Measurements from ENCODE around the gene FKBP2.

The FKBP2 gene

GRCh38 chr11:64259533-64260067, 18.7 kb downstream of the FKBP2 start:
- TF ChIP-seq CTCF (IDR thresholded peaks at IDR 0.05; ENCODE audit: control insufficient read depth, extremely low read depth, insufficient read depth) = no peak
- no peak for DNase-seq (ENCODE audit: low read depth)
- H3K4me3 ChIP-seq (ENCODE audit: low read depth, low read length) = no peak overlapping the region

GRCh38 chr11:64260147-64260708, 19.3 kb downstream of the FKBP2 start:
- no peak overlapping the region for H3K4me3 ChIP-seq (ENCODE audit: low read depth, low read length)
- no peak for DNase-seq (ENCODE audit: low read depth)
- TF ChIP-seq CTCF (IDR thresholded peaks at IDR 0.05; ENCODE audit: control insufficient read depth, extremely low read depth, insufficient read depth) = no peak

- no peak for DNase-seq (ENCODE audit: low read depth)
- no peak for TF ChIP-seq CTCF (IDR thresholded peaks at IDR 0.05; ENCODE audit: control insufficient read depth, extremely low read depth, insufficient read depth)
- H3K4me3 ChIP-seq (ENCODE audit: low read depth, low read length) = no peak overlapping the region
Observed at GRCh38 chr11:64261556-64262080, 20.7 kb downstream of the FKBP2 start.

GRCh38 chr11:64262271-64263002, 21.5 kb downstream of the FKBP2 start:
- no peak overlapping the region for H3K4me3 ChIP-seq (ENCODE audit: low read depth, low read length)
- TF ChIP-seq CTCF (IDR thresholded peaks at IDR 0.05; ENCODE audit: control insufficient read depth, extremely low read depth, insufficient read depth) = no peak
- no peak for DNase-seq (ENCODE audit: low read depth)

GRCh38 chr11:64263021-64263946, 22.4 kb downstream of the FKBP2 start:
- H3K4me3 ChIP-seq (ENCODE audit: low read depth, low read length) = no peak overlapping the region
- no peak for TF ChIP-seq CTCF (IDR thresholded peaks at IDR 0.05; ENCODE audit: control insufficient read depth, extremely low read depth, insufficient read depth)
- DNase-seq (ENCODE audit: low read depth) = no peak

GRCh38 chr11:64263947-64264317, 23.0 kb downstream of the FKBP2 start:
- no peak for TF ChIP-seq CTCF (IDR thresholded peaks at IDR 0.05; ENCODE audit: control insufficient read depth, extremely low read depth, insufficient read depth)
- DNase-seq (ENCODE audit: low read depth) = no peak
- no peak overlapping the region for H3K4me3 ChIP-seq (ENCODE audit: low read depth, low read length)
